Endodermal cell (in vitro differentiated cells): ENCODE data around the gene CCL22. TPM values are rescaled to one million over a fixed set of nuclear protein-coding genes. Genes with fewer than 3 reads are reported as not detected.
A peak's percentile ranks its signal among the peaks of the same experiment; 100 is the strongest.

Experiments
- DNase-seq: peaks from one replicate; pipeline ENCODE4 v3.0.0-alpha.2; 2017
- H3K27ac ChIP-seq: 2 replicates; pipeline ENCODE4 v1.5.1; 2013; ENCODE audit warnings: mild to moderate bottlenecking, low read depth, low read length, moderate library complexity
- H3K27me3 ChIP-seq: 2 replicates; pipeline ENCODE4 v1.6.1; 2013; ENCODE audit warnings: mild to moderate bottlenecking, low read length, moderate library complexity; ENCODE audit not compliant: insufficient read depth, control insufficient read depth, poor library complexity, severe bottlenecking
- H3K36me3 ChIP-seq: 2 replicates; pipeline ENCODE4 v1.7.0; 2013; ENCODE audit warnings: mild to moderate bottlenecking, low read length, moderate library complexity; ENCODE audit not compliant: control insufficient read depth, insufficient read depth
- H3K4me1 ChIP-seq: one replicate; pipeline ENCODE4 v1.7.0; 2013; ENCODE audit warnings: low read length; ENCODE audit not compliant: control insufficient read depth, insufficient read depth
- H3K4me3 ChIP-seq: 2 replicates; pipeline ENCODE4 v1.5.1; 2013; ENCODE audit warnings: mild to moderate bottlenecking, low read length, moderate library complexity
- H3K9ac ChIP-seq: 2 replicates; pipeline ENCODE4 v1.6.1; 2013; ENCODE audit warnings: mild to moderate bottlenecking, low read length, moderate library complexity; ENCODE audit not compliant: poor library complexity, severe bottlenecking; ENCODE audit errors: extremely low read depth
- H3K9me3 ChIP-seq: 2 replicates; pipeline ENCODE4 v1.6.1; 2013; ENCODE audit warnings: mild to moderate bottlenecking, low read length, moderate library complexity; ENCODE audit not compliant: control insufficient read depth
- H3K27ac Mint-ChIP-seq: 2 replicates; pipeline ENCODE4 v1.8.0; 2020; ENCODE audit warnings: mixed read lengths
- H3K27me3 Mint-ChIP-seq: 2 replicates; pipeline ENCODE4 v1.8.0; 2021; ENCODE audit warnings: mild to moderate bottlenecking, mixed read lengths; ENCODE audit not compliant: insufficient read depth
- H3K36me3 Mint-ChIP-seq: 2 replicates; pipeline ENCODE4 v1.8.0; 2020; ENCODE audit warnings: low read depth, mixed read lengths
- H3K4me1 Mint-ChIP-seq: 2 replicates; pipeline ENCODE4 v1.8.0; 2020; ENCODE audit warnings: mixed read lengths
- H3K4me3 Mint-ChIP-seq: 2 replicates; pipeline ENCODE4 v1.8.0; 2020; ENCODE audit warnings: mild to moderate bottlenecking, moderate library complexity, mixed read lengths
- H3K9me3 Mint-ChIP-seq: 2 replicates; pipeline ENCODE4 v1.8.0; 2020; ENCODE audit warnings: mild to moderate bottlenecking, mixed read lengths
- CTCF ChIP-seq: fragments of 200-600 bp; sonication (generic); conservative IDR thresholded peaks from 2 replicates; pipeline ENCODE4 v1.5.0; 2021; ENCODE audit warnings: antibody characterized with exemption, mild to moderate bottlenecking
- WGBS, 2 experiments: methylation state at CpG; one replicate each; pipeline versions ENCODE4 v1.1.5 to v1.1.7; 2013; ENCODE audit warnings: missing lambda C conversion rate in 2 of 2, mixed read lengths in 1 of 2; ENCODE audit not compliant: insufficient coverage in 1 of 2, insufficient read length in 1 of 2; 5-methylcytosine and 5-hydroxymethylcytosine counted together
- total RNA-seq, 2 donors: library from RNA; stranded (reverse); fragmentation: NEBNext Ultra II Directional in 1 of 2; extraction: Animal tissue kit (Norgen Biotek cat#: 25700) in 1 of 2; gene quantifications; 2 replicates in 1 of 2; 3 replicates in 1 of 2; pipeline ENCODE4 v1.2.1, GENCODE V29; 2021

CCL22 gene
- total RNA-seq, 2 donors from 2014 or later = not detected

GRCh38 chr16:57376313-57376818 lies 17.8 kb downstream of the CCL22 start:
- Histone ChIP-seq H3K27me3 (no peaks in the 10 kb centered on the region), H3K4me3 (no peak overlapping the region), H3K9ac (no peak overlapping the region), H3K4me1 (peaks cover 10% of the 10 kb centered on the region), H3K36me3 (no peaks in the 10 kb centered on the region), H3K27ac (no peak overlapping the region), H3K9me3 (no peaks in the 10 kb centered on the region)
- H3K27me3 Mint-ChIP-seq = no peaks in the 10 kb centered on the region
- no peak overlapping the region for H3K27ac Mint-ChIP-seq
- H3K4me1 Mint-ChIP-seq = peaks cover 13% of the 10 kb centered on the region
- H3K9me3 Mint-ChIP-seq = no peaks in the 10 kb centered on the region
- no peak for DNase-seq
- no peak for TF ChIP-seq CTCF
- H3K36me3 Mint-ChIP-seq = no peaks in the 10 kb centered on the region
- 91 to 93% methylated on average over 3 of the region's 3 CpGs for WGBS, 2 experiments
- no peak overlapping the region for H3K4me3 Mint-ChIP-seq

DNA sequence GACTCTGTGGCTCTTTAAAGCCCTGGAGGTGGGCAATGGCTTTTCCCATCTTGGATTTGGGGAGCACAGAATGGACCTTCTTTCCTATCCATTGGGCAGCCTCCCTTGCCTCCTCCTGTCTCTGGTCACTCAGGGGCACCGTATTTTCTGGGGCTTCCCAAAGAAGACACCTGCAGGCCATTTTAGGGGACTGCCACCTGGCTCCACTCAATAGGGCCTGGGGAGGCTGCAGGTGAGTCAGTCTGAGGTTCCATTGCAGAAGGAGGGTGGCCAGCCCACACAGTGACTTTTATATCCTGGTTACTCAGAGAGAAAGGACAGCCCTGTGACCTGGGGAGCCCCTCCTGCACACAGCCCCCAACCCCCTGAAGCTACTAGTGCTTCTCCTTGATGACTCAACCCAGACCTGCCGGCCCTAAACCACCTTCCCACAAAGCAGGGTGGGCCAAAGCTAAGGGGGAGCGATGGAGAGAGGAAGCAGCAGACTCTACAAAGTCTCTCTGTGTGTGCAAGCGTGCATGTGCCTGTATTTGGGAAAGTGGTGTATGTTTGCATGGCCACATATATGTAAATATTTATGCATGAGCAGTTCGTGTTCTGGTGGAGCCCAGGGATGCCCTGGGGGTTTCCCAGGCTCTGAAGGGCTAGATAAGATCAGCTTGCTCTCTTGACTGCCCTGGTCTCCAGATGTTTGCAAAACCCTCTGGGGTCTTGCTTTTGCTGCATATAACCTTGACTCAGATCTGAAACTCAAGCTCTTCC lies 18.7 kb downstream of the CCL22 start:
- no peak overlapping the region for H3K4me3 Mint-ChIP-seq
- Histone ChIP-seq H3K9me3 (no peaks in the 10 kb centered on the region), H3K27me3 (no peaks in the 10 kb centered on the region), H3K27ac (no peak overlapping the region), H3K4me3 (no peak overlapping the region), H3K4me1 (peaks cover 9% of the 10 kb centered on the region), H3K36me3 (no peaks in the 10 kb centered on the region), H3K9ac (no peak overlapping the region)
- 73 to 80% methylated on average over 2 to 5 of the region's 5 CpGs for WGBS, 2 experiments
- H3K36me3 Mint-ChIP-seq = no peaks in the 10 kb centered on the region
- no peaks in the 10 kb centered on the region for H3K27me3 Mint-ChIP-seq
- peak; percentile 43 for TF ChIP-seq CTCF
- no peak overlapping the region for H3K27ac Mint-ChIP-seq
- H3K9me3 Mint-ChIP-seq = no peaks in the 10 kb centered on the region
- DNase-seq = peak; percentile 70
- peaks cover 13% of the 10 kb centered on the region for H3K4me1 Mint-ChIP-seq

DNA sequence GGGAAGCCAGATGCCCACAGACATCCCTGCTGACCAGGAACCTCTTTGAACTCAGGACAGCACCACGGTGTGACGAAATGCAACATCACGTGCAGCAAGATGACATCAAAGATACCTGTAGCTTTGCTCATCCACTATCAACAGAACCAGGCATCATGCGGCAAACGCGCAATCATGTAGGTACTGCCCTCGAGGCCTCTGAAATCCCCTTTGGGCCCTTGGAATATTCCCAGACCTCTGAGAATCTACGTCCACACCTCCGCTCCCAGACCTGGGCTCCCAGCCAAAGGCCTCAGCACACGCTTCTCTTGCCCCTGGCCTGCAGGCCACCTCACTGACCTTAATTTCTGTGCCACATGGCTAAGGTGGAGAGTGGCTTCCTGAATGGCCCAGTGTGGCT lies 21.0 kb downstream of the CCL22 start:
- no peak overlapping the region for H3K4me3 Mint-ChIP-seq
- no peaks in the 10 kb centered on the region for H3K36me3 Mint-ChIP-seq
- H3K9ac ChIP-seq = no peak overlapping the region
- no peak overlapping the region for H3K27ac ChIP-seq
- H3K4me3 ChIP-seq = no peak overlapping the region
- no peaks in the 10 kb centered on the region for H3K27me3 Mint-ChIP-seq
- DNase-seq = no peak
- no peak for TF ChIP-seq CTCF
- no peak overlapping the region for H3K27ac Mint-ChIP-seq
- 92 to 99% methylated on average over 10 of the region's 10 CpGs for WGBS, 2 experiments
- H3K9me3 ChIP-seq = no peaks in the 10 kb centered on the region
- H3K4me1 ChIP-seq = no peaks in the 10 kb centered on the region
- H3K36me3 ChIP-seq = no peaks in the 10 kb centered on the region
- H3K4me1 Mint-ChIP-seq = no peaks in the 10 kb centered on the region
- no peaks in the 10 kb centered on the region for H3K9me3 Mint-ChIP-seq
- no peaks in the 10 kb centered on the region for H3K27me3 ChIP-seq
